Activated T-cell treated with anti-CD3 and anti-CD28 coated beads for 24 hours (primary cell): ENCODE results near the gene GPANK1.

Source experiments
- DNase-seq: peaks from one replicate; pipeline ENCODE4 v3.0.0-alpha.2; 2020; ENCODE audit warnings: low read depth

GPANK1 gene

DNA sequence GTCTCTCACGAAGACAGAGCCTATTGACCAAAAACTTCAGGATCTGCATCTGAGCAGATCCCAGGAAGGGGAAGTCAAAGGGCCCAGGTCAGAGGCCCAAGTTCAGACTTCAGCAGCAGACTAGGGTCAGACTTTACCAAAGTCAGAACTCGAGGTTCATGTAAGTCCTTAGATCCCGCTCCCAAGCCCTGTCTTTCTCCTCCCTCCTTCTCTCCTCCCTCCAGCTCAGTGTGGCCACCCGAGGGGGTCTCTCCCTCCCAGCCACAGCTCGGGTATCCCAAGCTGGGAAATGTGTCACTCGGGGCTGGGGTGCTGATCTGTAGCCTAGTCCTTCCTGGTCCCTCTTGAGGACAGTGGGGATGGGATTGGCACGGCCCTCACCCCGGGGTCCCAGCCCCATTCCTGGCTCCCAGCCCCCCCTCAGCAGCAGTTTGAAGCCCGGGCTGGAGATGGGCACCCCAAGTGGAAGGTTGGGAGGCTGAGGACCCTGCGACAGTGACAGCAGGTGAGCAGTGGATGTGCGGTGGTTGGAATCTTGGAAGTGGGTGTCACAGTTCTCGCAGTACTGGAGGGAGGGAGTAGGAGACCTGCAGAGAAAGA is 2.6 kb downstream of the GPANK1 start:
- DNase-seq, result no peak

- DNase-seq, result no peak
These were observed 3.3 kb downstream of the GPANK1 start for GRCh38 chr6:31661262-31662123.

GRCh38 chr6:31660381-31661261 is 4.2 kb downstream of the GPANK1 start, which contains the start of gene C6orf47:
Gene C6orf47 (minus strand): TSS chr6:31660778. CDS start chr6:31659947, 831 bp downstream.
- peak; percentile 68 for DNase-seq

GRCh38 chr6:31659649-31660380 is 5.0 kb downstream of the GPANK1 start:
- DNase-seq, result no peak

DNA sequence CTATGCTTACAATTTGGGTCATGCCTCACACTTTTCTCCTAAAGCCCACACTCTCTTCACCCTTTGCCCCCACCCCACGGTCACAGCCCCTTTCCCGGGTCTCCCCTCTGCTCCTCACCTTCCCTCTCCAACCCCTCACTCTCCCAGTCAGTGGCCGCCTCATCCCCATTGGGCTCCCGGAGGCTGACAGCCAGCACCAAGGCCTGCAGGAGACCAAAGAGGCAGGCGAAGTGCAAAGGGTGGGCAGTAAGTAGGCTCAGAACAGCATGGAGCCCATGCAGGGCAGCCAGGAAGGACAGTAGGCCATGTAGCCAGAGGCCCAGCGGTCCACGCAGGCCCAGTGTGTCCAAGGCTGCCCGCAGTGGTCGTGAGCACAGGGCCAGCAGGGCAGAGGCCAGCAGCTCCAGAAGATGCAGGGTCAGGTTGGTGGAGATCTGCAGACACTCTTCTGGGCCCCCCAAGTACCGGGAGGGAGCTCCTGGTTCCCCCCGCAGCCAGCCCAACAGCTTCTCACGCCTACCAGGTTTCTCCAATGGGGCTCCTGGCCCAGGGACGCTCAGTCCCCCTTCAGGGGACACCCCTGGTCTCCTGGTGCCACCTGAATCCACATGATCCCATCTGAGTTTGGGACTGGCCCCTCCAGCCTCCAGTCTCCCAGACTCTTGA is 5.7 kb downstream of the GPANK1 start:
- DNase-seq, result no peak

DNA sequence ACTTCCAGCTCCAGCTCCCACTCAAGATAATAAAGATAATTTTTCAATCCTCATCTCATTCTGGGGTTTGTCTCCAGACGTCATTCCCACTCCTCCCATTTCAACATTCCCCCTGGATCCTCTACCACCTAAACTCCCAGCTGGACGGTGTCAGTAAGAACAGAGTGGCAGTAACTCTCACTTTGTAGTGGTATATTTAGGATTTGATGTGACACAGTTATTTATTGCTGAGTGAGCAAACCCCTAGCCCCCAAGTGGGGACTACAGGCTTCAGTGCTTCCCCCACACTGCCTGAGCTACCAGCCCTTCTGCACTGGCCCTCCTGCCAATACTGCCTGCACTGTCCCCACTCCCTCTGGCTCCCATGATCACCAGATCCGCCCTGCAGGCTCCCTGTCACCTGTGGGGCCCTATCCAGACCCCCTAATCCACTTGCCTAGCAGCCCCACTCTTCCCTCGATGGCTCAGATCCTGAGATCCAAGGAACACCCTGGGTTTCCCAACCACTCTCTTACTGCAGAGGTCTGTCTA is 6.6 kb downstream of the GPANK1 start:
- DNase-seq, result no peak

DNA sequence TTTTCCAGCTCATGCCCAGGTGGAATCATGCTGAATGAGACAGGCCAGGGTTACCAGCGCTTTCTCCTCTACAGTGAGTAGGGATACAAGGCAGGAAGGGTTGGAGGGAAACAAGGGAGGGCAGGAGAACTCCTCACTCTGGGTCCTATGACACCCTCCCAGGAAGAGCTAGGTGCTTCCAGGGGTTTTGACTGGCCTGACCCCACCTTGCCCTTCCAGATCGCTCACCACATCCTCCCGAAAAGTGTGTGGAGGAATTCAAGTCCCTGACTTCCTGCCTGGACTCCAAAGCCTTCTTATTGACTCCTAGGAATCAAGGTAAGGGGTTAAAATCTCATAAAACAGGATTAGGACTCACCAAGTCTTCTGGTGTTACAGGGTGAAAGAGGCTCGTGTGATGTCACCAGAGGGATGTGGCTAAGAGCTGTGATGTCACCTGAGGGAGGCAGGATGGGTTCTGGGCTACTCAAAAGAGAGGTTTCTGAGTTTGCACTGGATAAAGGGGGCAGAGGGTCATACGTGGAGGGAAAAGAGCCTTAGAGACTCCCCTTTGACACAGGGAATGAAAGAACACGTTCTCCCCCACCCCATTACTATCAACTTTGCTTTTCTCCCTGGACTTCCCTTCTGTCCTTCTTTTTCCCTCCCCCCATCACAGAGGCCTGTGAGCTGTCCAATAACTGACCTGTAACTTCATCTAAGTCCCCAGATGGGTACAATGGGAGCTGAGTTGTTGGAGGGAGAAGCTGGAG is 7.2 kb downstream of the GPANK1 start:
- no peak for DNase-seq

DNA sequence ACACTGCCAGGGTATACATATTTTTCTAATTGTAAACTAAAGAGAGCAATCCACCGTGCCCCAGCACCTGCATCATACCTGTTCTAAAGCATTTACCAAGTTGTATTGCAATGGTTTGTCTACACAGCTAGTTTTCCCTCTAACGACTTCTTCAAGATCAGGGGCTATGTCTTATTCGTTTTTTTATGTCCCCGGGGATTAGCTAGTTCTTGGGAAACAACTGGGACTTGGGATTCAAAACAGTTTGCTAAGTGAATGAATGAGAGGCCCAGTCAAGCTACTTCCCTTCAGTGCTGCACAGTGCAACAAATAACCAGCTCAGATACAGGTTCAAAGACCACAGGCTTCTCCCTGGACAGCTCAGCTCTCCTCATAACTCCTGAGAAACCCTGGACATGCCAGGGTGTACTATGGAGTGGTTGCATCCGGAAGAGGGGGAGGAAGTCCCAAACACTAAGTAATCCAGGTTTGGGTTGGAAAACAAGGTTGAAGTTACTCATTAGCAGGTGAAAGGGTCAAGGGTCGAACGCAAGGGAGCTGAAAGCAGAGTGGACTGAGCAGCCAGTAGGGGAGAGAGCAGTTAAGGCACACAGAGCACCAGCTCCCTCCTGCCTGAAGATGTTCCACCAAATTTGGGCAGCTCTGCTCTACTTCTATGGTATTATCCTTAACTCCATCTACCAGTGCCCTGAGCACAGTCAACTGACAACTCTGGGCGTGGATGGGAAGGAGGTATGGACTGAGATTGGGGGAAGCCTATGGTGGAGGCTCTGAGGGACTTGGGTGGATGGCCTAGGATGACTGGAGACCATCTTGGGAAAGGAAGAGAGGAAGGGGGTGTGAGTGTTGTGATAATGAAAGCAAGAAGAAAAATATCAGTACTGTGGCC is 9.2 kb downstream of the GPANK1 start, which contains the start of gene APOM:
Gene APOM, plus strand, starts transcription at position 546 of the 889 bp plus-strand sequence. Its CDS starts 73 bp downstream, at position 619.
- no peak for DNase-seq

GRCh38 chr6:31654574-31655348 is 10.0 kb downstream of the GPANK1 start:
- DNase-seq, result no peak

DNA sequence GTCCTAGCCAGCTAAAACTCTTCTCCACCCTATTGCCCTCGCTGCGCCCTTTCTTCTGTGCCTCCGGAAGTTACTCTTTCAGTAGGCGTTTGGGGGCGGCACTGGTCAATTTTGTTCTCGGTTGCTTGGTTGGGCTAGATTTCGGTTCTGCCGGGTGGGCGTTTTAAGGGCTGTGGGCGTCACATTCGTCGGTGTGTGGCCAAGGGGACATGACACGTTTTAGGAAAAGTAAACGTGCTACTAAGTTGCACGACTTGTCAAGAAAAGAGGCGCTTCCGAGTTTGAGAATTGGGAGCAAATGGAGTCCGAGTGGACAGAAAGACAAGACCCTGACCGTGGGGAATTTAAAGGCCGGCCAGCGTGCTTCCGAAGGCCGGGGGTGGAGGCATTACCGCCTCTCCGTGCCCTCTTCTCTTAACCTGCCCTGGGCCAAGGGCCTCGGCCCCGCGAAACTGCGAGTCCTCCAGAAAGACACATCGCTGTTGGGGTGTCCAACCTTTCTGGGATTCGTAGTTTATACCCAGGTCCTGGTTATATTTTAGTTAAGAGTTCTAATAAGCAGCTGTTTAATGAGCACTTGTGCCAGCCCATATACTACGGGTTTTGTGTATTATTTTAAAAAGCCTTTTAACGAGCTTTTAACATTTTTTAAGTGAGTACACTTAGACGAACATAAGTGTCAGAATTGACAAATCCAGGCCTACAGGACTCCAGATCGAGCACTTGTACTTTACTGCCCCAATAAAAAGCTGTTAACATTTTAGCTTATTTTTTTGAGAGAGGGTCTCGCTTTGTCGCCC is 11.7 kb downstream of the GPANK1 start:
- DNase-seq, result peak; percentile 83

DNA sequence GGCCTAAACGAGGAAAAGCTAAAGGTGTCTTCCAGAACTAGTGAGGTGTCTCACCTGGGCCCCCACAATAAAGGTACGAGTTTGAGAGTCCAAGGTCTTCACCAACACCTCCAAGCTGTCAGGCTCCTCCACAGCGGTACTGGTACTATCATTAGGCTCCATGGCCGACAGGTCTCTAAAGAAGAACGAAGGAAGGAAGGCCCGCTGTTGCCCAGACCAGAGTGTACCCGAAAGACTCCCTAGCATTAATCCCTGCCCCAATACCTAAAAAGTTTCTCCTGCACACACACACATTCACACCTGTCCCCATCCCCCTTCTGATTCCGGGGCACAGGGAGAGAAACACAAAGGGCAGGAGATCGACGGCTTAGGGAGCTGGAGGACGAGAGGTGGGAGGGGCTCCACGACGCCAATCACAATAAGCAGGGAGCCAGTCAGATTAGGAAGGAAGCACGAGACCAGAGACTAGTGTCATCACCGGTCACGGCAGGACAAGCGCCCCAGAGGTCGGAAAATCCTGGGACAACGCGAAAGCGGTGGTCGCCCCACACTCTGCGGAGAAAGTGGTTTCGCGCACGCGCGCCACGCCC is 13.1 kb downstream of the GPANK1 start:
- DNase-seq, result no peak

GRCh38 chr6:31645325-31645724 is 19.5 kb downstream of the GPANK1 start:
- no peak for DNase-seq

DNA sequence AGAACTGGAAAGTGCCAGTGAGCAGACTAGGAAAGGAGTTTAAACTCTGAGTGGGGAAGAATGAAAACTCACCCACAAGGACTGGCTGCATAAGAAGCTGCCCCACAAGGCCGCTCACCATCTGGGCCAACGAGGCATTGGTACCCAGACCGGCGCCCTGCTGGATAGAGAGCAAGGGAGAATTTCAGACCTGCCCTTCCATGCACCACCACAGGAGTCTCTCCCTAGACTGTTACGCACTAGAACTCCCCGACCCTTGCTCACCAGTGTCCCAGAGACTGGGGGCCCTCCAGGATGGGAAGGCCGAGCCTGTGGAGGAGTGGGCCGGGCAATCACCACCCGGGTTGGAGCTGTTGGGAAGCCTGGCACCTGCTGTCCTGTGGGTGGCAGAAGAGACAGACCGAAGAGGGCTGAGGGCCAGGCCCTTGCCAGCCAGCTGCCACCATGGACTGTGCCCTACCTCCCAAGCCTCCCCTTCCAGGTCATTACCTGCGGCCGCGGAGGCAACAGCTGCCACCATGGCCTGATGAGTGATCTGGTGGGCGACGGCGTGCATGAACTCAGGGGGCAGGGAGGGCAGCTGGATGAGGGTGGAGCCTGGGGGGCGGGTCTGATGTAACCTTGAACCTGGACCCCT is 20.9 kb downstream of the GPANK1 start:
- no peak for DNase-seq

- DNase-seq, result no peak
These were observed 21.8 kb downstream of the GPANK1 start for GRCh38 chr6:31642798-31643570.

GRCh38 chr6:31641370-31641769 is 23.4 kb downstream of the GPANK1 start:
- no peak for DNase-seq

DNA sequence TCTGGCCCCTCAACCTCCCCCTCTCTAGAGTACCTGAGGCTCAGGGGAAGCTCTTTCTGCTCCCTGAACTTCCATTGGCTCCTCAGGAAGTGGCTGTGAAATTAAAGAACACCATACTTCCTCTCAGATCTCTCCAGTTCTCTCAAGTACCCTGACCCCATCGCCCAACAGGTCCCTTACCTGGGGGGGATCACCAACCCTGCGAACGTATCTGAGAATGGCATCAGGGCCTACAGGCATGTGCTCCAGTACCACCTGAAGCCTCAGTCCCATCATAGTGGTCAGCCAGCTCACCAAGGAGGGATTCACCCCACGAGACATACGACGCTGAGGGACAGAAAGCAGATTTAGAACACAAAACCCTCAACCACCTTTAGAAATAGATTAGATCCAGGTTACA is 24.2 kb downstream of the GPANK1 start:
- no peak for DNase-seq
